ENCODE measurements around the gene MAN1B1.

Gene MAN1B1

GRCh38 chr9:137147091-137147792 lies 60.5 kb downstream of the MAN1B1 start:
- no peak for DNase-seq (ENCODE audit: low read depth)

- no peak for DNase-seq (ENCODE audit: low read depth)
These were observed 61.0 kb downstream of the MAN1B1 start for GRCh38 chr9:137147793-137148160.

- no peak for DNase-seq (ENCODE audit: low read depth)
These were observed 61.5 kb downstream of the MAN1B1 start for GRCh38 chr9:137148242-137148641.

- no peak for DNase-seq (ENCODE audit: low read depth)
These were observed 61.9 kb downstream of the MAN1B1 start for GRCh38 chr9:137148661-137149060.

GRCh38 chr9:137149363-137149762 lies 62.6 kb downstream of the MAN1B1 start:
- no peak for DNase-seq (ENCODE audit: low read depth)

GRCh38 chr9:137149942-137150616 lies 63.3 kb downstream of the MAN1B1 start:
- DNase-seq (ENCODE audit: low read depth), result peak; percentile 53

GRCh38 chr9:137150617-137151457 lies 64.1 kb downstream of the MAN1B1 start:
- DNase-seq (ENCODE audit: low read depth), result peak; percentile 70

GRCh38 chr9:137152844-137153405 lies 66.1 kb downstream of the MAN1B1 start:
- DNase-seq (ENCODE audit: low read depth), result no peak

GRCh38 chr9:137156567-137157375 lies 70.0 kb downstream of the MAN1B1 start:
- peak; percentile 61 for DNase-seq (ENCODE audit: low read depth)

- no peak for DNase-seq (ENCODE audit: low read depth)
These were observed 71.0 kb downstream of the MAN1B1 start for GRCh38 chr9:137157618-137158415.

GRCh38 chr9:137158625-137159024 lies 71.8 kb downstream of the MAN1B1 start:
- DNase-seq (ENCODE audit: low read depth), result no peak
